Transverse colon (tissue), 4 donors: ENCODE measurements around the gene MEGF11. TPM values are rescaled to one million over a fixed set of nuclear protein-coding genes. Genes with fewer than 3 reads are reported as not detected.

Source experiments
- DNase-seq: peaks from one replicate; pipeline ENCODE4 v3.0.0-alpha.2; 2019
- H3K27ac ChIP-seq, 4 donors: fragments of 200-600 bp; sonication (generic); 2 replicates each; pipeline ENCODE4 v1.5.1; 2016 to 2018; ENCODE audit warnings: inconsistent platforms in 4 of 4
- H3K27me3 ChIP-seq: fragments of 200-600 bp; sonication (generic); 2 replicates; pipeline ENCODE4 v1.5.1; 2017; ENCODE audit warnings: inconsistent platforms
- H3K36me3 ChIP-seq, 4 donors: fragments of 200-600 bp; sonication (generic); 2 replicates each; pipeline ENCODE4 v1.5.1; 2017 to 2019; ENCODE audit warnings: inconsistent platforms in 4 of 4
- H3K4me1 ChIP-seq, 4 donors: fragments of 200-600 bp; sonication (generic); 2 replicates each; pipeline ENCODE4 v1.5.1; 2017 to 2020; ENCODE audit warnings: inconsistent platforms in 4 of 4
- H3K4me3 ChIP-seq, 4 donors: fragments of 200-600 bp; sonication (generic); 1 replicate in 1 of 4; 2 replicates in 3 of 4; pipeline versions ENCODE4 v1.5.1 to v1.6.1; 2017 to 2019; ENCODE audit warnings: inconsistent platforms in 4 of 4
- H3K9me3 ChIP-seq, 2 donors: fragments of 200-600 bp; sonication (generic); 2 replicates each; pipeline ENCODE4 v1.5.1; 2017 to 2019; ENCODE audit warnings: inconsistent platforms in 2 of 2
- CTCF ChIP-seq, 5 experiments: fragments of 200-600 bp in 3 of 5; fragments of 450-650 bp in 2 of 5; sonication (generic) in 3 of 5; IDR thresholded peaks; 1 replicate in 2 of 5; 2 replicates in 3 of 5; pipeline ENCODE4 v1.5.1; 2016 to 2017; ENCODE audit warnings: antibody characterized with exemption in 5 of 5, inconsistent platforms in 3 of 5, mild to moderate bottlenecking in 2 of 5, moderate library complexity in 1 of 5
- EP300 ChIP-seq: sonication (generic); formaldehyde crosslinking; IDR thresholded peaks from one replicate; pipeline ENCODE4 v1.6.1; 2017; ENCODE audit warnings: antibody characterized with exemption, low read depth
- POLR2A ChIP-seq: fragments of 450-650 bp; IDR thresholded peaks from one replicate; pipeline ENCODE4 v1.6.1; 2016; ENCODE audit warnings: antibody characterized with exemption, mild to moderate bottlenecking, moderate library complexity
- POLR2AphosphoS5 ChIP-seq, 3 donors: sonication (generic); formaldehyde crosslinking; IDR thresholded peaks; one replicate each; pipeline ENCODE4 v1.6.1; 2016; ENCODE audit warnings: antibody characterized with exemption in 3 of 3
- WGBS, 2 donors: methylation state at CpG; one replicate each; pipeline ENCODE4 v1.1.5; 2018; ENCODE audit warnings: low coverage in 1 of 2; 5-methylcytosine and 5-hydroxymethylcytosine counted together
- in situ Hi-C, 4 donors: fragments of 200-750 bp; cut with MboI; loops; one replicate each; pipeline versions ENCODE4 v1.15.0 to v1.15.1; 2017; ENCODE audit warnings: low sequenced_read_pairs in 3 of 4, low pct_ligation_motif_present in 1 of 4, low pct_unique_long_range_greater_than_20kb in 1 of 4
- intact Hi-C: fragments of 100-400 bp; cut with DNase I; formaldehyde crosslinking; loops from one replicate; pipeline ENCODE4 v1.15.1; 2023; ENCODE audit warnings: low total_unique reads
- total RNA-seq, 4 donors: library from RNA; depleted of rRNA; stranded (reverse); fragments of >200 nt; gene quantifications; one replicate each; pipeline ENCODE4 v1.1.0, GENCODE V29; 2016

Gene MEGF11
- total RNA-seq, 4 donors from 2014 or later, result 0.16 TPM; not detected in 3

GRCh38 chr15:65904301-65904700 is 349.2 kb downstream of the MEGF11 start:
- no peak for DNase-seq
- Histone ChIP-seq H3K9me3 (no peaks in the 10 kb centered on the region), H3K36me3 (peaks cover 0 to 6% (median 0%) of the 10 kb centered on the region in 4 donors), H3K4me1 (peaks cover 0 to 16% (median 5%) of the 10 kb centered on the region in 4 donors), H3K4me3 (no peak overlapping the region), H3K27me3 (no peaks in the 10 kb centered on the region), H3K27ac (no peak overlapping the region)
- 86 to 88% methylated on average over 4 of the region's 4 CpGs for WGBS, 2 donors
- intact Hi-C loops (no loop called here), in situ Hi-C loops (no loop called here)
- TF ChIP-seq EP300, result no peak
- TF ChIP-seq CTCF (IDR thresholded peaks at IDR 0.05), result no peak
- no peak for TF ChIP-seq POLR2AphosphoS5 (IDR thresholded peaks at IDR 0.05)
- no peak for TF ChIP-seq POLR2A

- H3K27ac ChIP-seq, result peak overlapping the region in 2 of 4 donors; percentile 30 to 52
- DNase-seq, result no peak
- no peak overlapping the region for H3K4me3 ChIP-seq
- H3K4me1 ChIP-seq, result peaks cover 0 to 16% (median 5%) of the 10 kb centered on the region in 4 donors
- TF ChIP-seq EP300, result no peak
- no peak for TF ChIP-seq POLR2A
- TF ChIP-seq POLR2AphosphoS5 (IDR thresholded peaks at IDR 0.05), result no peak
- TF ChIP-seq CTCF (IDR thresholded peaks at IDR 0.05), result no peak
- WGBS, 2 donors, result 78 to 88% methylated on average over 1 to 6 of the region's 6 CpGs
- intact Hi-C loops, result no loop called here
- H3K36me3 ChIP-seq, result peaks cover 0 to 14% (median 0%) of the 10 kb centered on the region in 4 donors
- in situ Hi-C loops, result no loop called here
- H3K9me3 ChIP-seq, result no peaks in the 10 kb centered on the region
- no peaks in the 10 kb centered on the region for H3K27me3 ChIP-seq
These were observed 350.1 kb downstream of the MEGF11 start for GRCh38 chr15:65903296-65904073.

GRCh38 chr15:65902373-65902772 is 351.2 kb downstream of the MEGF11 start:
- peaks cover 0 to 15% (median 0%) of the 10 kb centered on the region in 4 donors for H3K36me3 ChIP-seq
- peak; percentile 80 for DNase-seq
- TF ChIP-seq POLR2AphosphoS5 (IDR thresholded peaks at IDR 0.05), result peak in 1 of 3 donors; percentile 22
- TF ChIP-seq EP300, result no peak
- peaks cover 0 to 16% (median 5%) of the 10 kb centered on the region in 4 donors for H3K4me1 ChIP-seq
- no peak overlapping the region for H3K4me3 ChIP-seq
- H3K27ac ChIP-seq, result peak overlapping the region; percentile 41 to 58 (median 51)
- no peaks in the 10 kb centered on the region for H3K27me3 ChIP-seq
- no peaks in the 10 kb centered on the region for H3K9me3 ChIP-seq
- intact Hi-C loops, result no loop called here
- WGBS, 2 donors, result 46% methylated on average over 1 of the region's 1 CpG; no CpG with 5 or more reads in 1 of the 2 donors
- in situ Hi-C loops, result no loop called here

DNA sequence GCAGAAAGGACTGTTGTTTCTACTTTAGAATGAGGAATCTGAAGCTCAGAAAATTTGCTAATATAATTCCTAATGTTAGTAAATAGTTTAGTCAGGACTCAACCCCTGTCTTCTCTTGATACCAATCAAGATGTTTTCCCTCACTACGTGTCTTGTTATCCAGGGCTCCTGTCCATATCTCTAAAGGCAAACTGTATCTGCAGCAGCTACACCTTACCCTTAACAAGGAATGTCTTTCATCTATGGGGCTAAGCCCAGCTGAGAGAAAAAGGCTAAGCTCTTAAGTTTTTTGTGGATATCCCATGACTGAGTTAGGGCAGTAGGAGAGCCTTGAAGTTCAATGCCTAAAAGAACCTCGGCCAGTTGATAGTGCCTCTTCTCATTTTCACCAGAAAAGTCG is 351.7 kb downstream of the MEGF11 start:
- intact Hi-C loops (no loop called here), in situ Hi-C loops (no loop called here)
- WGBS, 2 donors, result 74 to 81% methylated on average over 3 of the region's 3 CpGs
- H3K36me3 ChIP-seq, result peaks cover 0 to 17% (median 2%) of the 10 kb centered on the region in 4 donors
- H3K27ac ChIP-seq, result peak overlapping the region; percentile 41 to 58 (median 51)
- H3K4me3 ChIP-seq, result no peak overlapping the region
- peaks cover 0 to 16% (median 5%) of the 10 kb centered on the region in 4 donors for H3K4me1 ChIP-seq
- no peaks in the 10 kb centered on the region for H3K9me3 ChIP-seq
- TF ChIP-seq EP300 (no peak), CTCF (IDR thresholded peaks at IDR 0.05) (no peak), POLR2AphosphoS5 (IDR thresholded peaks at IDR 0.05) (no peak), POLR2A (no peak)
- no peaks in the 10 kb centered on the region for H3K27me3 ChIP-seq
- no peak for DNase-seq
